ENCODE results near the gene PAK5.

Gene PAK5

DNA sequence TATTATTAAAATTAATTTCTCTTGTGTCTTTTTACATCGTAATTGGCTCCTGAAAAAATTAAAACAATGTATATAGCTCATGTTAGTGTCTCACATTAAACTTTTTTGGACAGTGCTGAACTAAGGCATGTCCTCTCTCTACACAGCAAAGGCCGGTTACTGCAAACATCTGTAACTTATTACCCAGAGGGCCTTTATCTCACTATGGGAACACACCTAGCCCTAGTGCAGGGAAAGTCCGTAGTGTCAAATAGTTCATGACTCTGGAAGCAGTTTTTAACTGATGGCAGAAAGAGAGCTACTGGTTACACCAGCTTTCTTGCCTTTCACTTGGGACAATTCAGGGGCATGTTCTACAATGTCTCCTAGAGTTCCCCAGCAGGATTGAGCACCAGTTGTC, 82.2 kb downstream of the PAK5 start:
- no peak overlapping the region for H3K4me3 ChIP-seq (ENCODE audit: low read depth, low read length)
- no peaks in the 10 kb centered on the region for H3K4me1 ChIP-seq
- DNase-seq: no peak
- TF ChIP-seq CTCF (IDR thresholded peaks at IDR 0.05; ENCODE audit: low read depth, low read length): no peak
- H3K9me3 ChIP-seq: no peaks in the 10 kb centered on the region
- H3K36me3 ChIP-seq: no peaks in the 10 kb centered on the region
- H3K27me3 ChIP-seq: peaks cover 7% of the 10 kb centered on the region; the same call in 1 of the 2 replicates

GRCh38 chr20:9755301-9755700, 83.6 kb downstream of the PAK5 start:
- no peak overlapping the region for H3K4me3 ChIP-seq (ENCODE audit: low read depth, low read length)
- DNase-seq: no peak
- H3K27me3 ChIP-seq: peaks cover 7% of the 10 kb centered on the region; the same call in 1 of the 2 replicates
- H3K36me3 ChIP-seq: no peaks in the 10 kb centered on the region
- H3K4me1 ChIP-seq: no peaks in the 10 kb centered on the region
- no peaks in the 10 kb centered on the region for H3K9me3 ChIP-seq
- no peak for TF ChIP-seq CTCF (IDR thresholded peaks at IDR 0.05; ENCODE audit: low read depth, low read length)

- no peak for DNase-seq
- Histone ChIP-seq H3K4me3 (ENCODE audit: low read depth, low read length) (no peak overlapping the region), H3K4me1 (no peaks in the 10 kb centered on the region), H3K9me3 (no peaks in the 10 kb centered on the region), H3K27me3 (peaks cover 5% of the 10 kb centered on the region; the same call in 1 of the 2 replicates), H3K36me3 (no peaks in the 10 kb centered on the region)
- no peak for TF ChIP-seq CTCF (IDR thresholded peaks at IDR 0.05; ENCODE audit: low read depth, low read length)
Measured at GRCh38 chr20:9744551-9744950, 94.3 kb downstream of the PAK5 start.

DNA sequence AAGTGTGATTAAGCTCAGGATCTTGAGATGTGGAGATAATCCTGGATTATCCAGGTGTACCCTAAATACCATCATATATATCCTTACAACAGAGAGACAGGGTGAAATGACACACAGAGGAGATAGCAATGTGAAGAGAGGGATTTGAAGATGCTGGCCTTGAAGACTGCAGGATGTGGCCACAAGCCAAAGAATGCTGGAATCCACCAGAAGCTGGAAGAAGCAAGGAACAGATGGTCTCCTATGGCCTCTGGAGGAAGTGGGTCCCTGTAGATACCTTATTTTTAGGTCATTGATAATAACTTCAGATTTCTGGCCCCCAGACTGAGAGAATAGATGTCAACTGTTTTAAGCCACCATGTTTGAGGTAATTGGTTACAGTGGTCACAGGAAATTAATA, 95.0 kb downstream of the PAK5 start:
- no peak for TF ChIP-seq CTCF (IDR thresholded peaks at IDR 0.05; ENCODE audit: low read depth, low read length)
- H3K4me3 ChIP-seq (ENCODE audit: low read depth, low read length): no peak overlapping the region
- no peak for DNase-seq
- H3K27me3 ChIP-seq: peaks cover 5% of the 10 kb centered on the region; the same call in 1 of the 2 replicates
- no peaks in the 10 kb centered on the region for H3K4me1 ChIP-seq
- no peaks in the 10 kb centered on the region for H3K9me3 ChIP-seq
- no peaks in the 10 kb centered on the region for H3K36me3 ChIP-seq

GRCh38 chr20:9742821-9743220, 96.1 kb downstream of the PAK5 start:
- no peak for DNase-seq
- Histone ChIP-seq H3K4me1 (no peaks in the 10 kb centered on the region), H3K4me3 (ENCODE audit: low read depth, low read length) (no peak overlapping the region), H3K9me3 (no peaks in the 10 kb centered on the region), H3K36me3 (no peaks in the 10 kb centered on the region), H3K27me3 (peaks cover 5% of the 10 kb centered on the region; the same call in 1 of the 2 replicates)
- TF ChIP-seq CTCF (IDR thresholded peaks at IDR 0.05; ENCODE audit: low read depth, low read length): no peak

DNA sequence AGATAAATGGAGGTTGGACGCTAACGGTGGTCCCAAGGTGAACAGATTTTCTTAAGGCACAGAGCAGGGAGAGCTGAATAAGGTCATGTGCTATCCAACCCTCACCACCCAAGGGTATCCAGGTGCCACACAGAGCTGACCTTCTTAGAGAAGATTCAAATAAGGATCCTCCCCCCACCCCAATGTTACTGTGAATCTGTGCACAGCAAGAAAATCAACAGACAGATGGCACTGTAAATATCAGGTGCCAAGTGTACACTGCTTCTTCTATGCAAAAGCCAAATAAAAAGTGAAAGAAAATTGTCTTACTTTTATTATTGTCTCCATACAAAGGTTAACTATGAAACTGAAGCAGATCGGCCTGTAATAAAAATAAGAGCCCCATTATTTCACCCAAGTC, 96.9 kb downstream of the PAK5 start:
- H3K9me3 ChIP-seq: no peaks in the 10 kb centered on the region
- no peaks in the 10 kb centered on the region for H3K4me1 ChIP-seq
- peaks cover 5% of the 10 kb centered on the region; the same call in 1 of the 2 replicates for H3K27me3 ChIP-seq
- H3K36me3 ChIP-seq: no peaks in the 10 kb centered on the region
- H3K4me3 ChIP-seq (ENCODE audit: low read depth, low read length): no peak overlapping the region
- TF ChIP-seq CTCF (IDR thresholded peaks at IDR 0.05; ENCODE audit: low read depth, low read length): no peak
- DNase-seq: no peak
